ENCODE results near the gene GRM8. TPM values are rescaled to one million over a fixed set of nuclear protein-coding genes. Genes with fewer than 3 reads are reported as not detected.

Gene GRM8
- total RNA-seq, 1 experiment from 2014 or later = not detected

DNA sequence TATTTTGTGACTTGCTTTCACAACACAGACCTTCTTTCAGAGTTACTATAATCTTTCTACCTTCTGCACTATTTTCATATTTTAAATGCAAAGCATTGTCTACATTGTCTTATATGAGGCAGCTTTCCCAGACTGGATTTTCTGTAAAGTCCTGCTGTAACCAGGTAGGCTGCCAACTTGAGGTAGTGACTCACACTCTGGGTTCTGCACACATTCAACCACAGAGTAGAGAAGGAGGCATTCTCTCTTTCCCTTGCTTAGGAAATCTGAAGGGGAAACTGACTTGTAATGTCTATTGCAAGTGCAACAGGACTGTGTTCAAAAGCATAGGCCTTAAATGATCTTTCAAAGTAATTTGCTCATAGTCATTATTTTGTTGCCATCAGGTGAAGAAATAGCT, 461.4 kb downstream of the GRM8 start:
- Histone ChIP-seq H3K9me3 (no peaks in the 10 kb centered on the region), H3K36me3 (ENCODE audit: control insufficient read depth, insufficient read depth, low read length) (no peaks in the 10 kb centered on the region), H3K4me3 (ENCODE audit: low read depth, low read length) (no peak overlapping the region), H3K4me1 (no peaks in the 10 kb centered on the region), H3K27me3 (replicated peaks; ENCODE audit: control insufficient read depth, insufficient read depth, low read length) (no peaks in the 10 kb centered on the region)
- ChIA-PET CTCF (no interaction called here), POLR2A (no interaction called here)
- Mint-ChIP-seq H3K27ac (ENCODE audit: unreplicated experiment) (no peak overlapping the region), H3K9me3 (ENCODE audit: unreplicated experiment) (no peaks in the 10 kb centered on the region), H3K4me3 (ENCODE audit: unreplicated experiment) (no peak overlapping the region), H3K36me3 (ENCODE audit: insufficient read depth, unreplicated experiment) (no peaks in the 10 kb centered on the region), H3K27me3 (ENCODE audit: insufficient read depth, unreplicated experiment) (peaks cover 6% of the 10 kb centered on the region), H3K4me1 (ENCODE audit: low read depth, unreplicated experiment) (no peaks in the 10 kb centered on the region)
- DNase-seq = no peak
- TF ChIP-seq, protein P1, sequence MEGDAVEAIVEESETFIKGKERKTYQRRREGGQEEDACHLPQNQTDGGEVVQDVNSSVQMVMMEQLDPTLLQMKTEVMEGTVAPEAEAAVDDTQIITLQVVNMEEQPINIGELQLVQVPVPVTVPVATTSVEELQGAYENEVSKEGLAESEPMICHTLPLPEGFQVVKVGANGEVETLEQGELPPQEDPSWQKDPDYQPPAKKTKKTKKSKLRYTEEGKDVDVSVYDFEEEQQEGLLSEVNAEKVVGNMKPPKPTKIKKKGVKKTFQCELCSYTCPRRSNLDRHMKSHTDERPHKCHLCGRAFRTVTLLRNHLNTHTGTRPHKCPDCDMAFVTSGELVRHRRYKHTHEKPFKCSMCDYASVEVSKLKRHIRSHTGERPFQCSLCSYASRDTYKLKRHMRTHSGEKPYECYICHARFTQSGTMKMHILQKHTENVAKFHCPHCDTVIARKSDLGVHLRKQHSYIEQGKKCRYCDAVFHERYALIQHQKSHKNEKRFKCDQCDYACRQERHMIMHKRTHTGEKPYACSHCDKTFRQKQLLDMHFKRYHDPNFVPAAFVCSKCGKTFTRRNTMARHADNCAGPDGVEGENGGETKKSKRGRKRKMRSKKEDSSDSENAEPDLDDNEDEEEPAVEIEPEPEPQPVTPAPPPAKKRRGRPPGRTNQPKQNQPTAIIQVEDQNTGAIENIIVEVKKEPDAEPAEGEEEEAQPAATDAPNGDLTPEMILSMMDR (IDR thresholded peaks at IDR 0.05; ENCODE audit: insufficient read depth in 1 of 2, low read depth in 1 of 2, low read length in 1 of 2, severe bottlenecking in 1 of 2, unreplicated experiment in 1 of 2) = no peak
- BruUV-seq (replicated peaks) = no TSS peak
- intact Hi-C loops (cut with micrococcal nuclease; ENCODE audit: unreplicated experiment) = no loop called here

DNA sequence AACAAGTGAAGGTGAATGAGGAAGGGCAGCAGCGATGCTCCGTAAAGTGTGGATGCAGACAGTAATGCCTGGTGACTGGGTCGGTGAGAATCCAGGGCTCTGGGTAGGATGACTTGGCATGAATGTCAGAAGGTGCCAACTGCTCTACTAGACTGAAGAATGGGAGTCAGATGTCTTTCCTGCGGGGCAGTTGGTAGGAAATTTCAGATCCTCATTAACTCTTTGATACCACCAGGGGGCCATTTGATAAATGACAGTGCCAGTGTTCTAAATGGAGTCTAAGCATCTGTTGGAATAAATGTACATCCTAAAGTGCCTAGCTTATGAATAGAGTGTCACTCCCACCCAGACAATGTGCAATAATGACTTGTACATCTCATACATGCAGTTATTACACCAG, 462.0 kb downstream of the GRM8 start:
- Mint-ChIP-seq H3K9me3 (ENCODE audit: unreplicated experiment) (no peaks in the 10 kb centered on the region), H3K4me3 (ENCODE audit: unreplicated experiment) (no peak overlapping the region), H3K4me1 (ENCODE audit: low read depth, unreplicated experiment) (no peaks in the 10 kb centered on the region), H3K27me3 (ENCODE audit: insufficient read depth, unreplicated experiment) (peaks cover 6% of the 10 kb centered on the region), H3K36me3 (ENCODE audit: insufficient read depth, unreplicated experiment) (no peaks in the 10 kb centered on the region), H3K27ac (ENCODE audit: unreplicated experiment) (no peak overlapping the region)
- CTCF ChIA-PET = no interaction called here
- Histone ChIP-seq H3K36me3 (ENCODE audit: control insufficient read depth, insufficient read depth, low read length) (no peaks in the 10 kb centered on the region), H3K4me1 (no peaks in the 10 kb centered on the region), H3K4me3 (ENCODE audit: low read depth, low read length) (no peak overlapping the region), H3K9me3 (no peaks in the 10 kb centered on the region), H3K27me3 (replicated peaks; ENCODE audit: control insufficient read depth, insufficient read depth, low read length) (no peaks in the 10 kb centered on the region)
- no peak for DNase-seq
- TF ChIP-seq, protein P1 (IDR thresholded peaks at IDR 0.05; ENCODE audit: insufficient read depth in 1 of 2, low read depth in 1 of 2, low read length in 1 of 2, severe bottlenecking in 1 of 2, unreplicated experiment in 1 of 2) = peak in 1 of 2 experiments; percentile 5
- no TSS peak for BruUV-seq (replicated peaks)
- intact Hi-C loops (cut with micrococcal nuclease; ENCODE audit: unreplicated experiment) = no loop called here
- POLR2A ChIA-PET = no interaction called here

DNA sequence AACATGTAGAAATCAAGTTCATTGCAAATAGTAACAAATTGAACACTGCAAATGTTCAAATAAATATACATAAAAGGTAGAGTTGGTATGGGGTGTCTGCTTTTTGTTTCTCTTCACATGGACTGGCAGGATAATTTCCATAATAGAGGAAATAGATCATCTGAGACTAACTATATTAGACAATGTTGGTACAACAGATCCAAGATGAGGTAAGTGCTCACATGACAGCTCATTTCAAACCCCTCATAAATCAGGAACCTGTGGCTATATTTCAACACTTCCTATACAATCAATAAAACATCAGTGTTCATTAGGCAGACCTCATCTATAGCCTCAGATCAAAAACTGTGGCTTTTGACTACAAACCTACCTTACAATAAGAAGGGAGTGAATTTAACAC, 469.1 kb downstream of the GRM8 start:
- TF ChIP-seq, protein P1 (IDR thresholded peaks at IDR 0.05; ENCODE audit: insufficient read depth in 1 of 2, low read depth in 1 of 2, low read length in 1 of 2, severe bottlenecking in 1 of 2, unreplicated experiment in 1 of 2) = no peak
- no peak overlapping the region for H3K27ac Mint-ChIP-seq (ENCODE audit: unreplicated experiment)
- no peaks in the 10 kb centered on the region for H3K4me1 Mint-ChIP-seq (ENCODE audit: low read depth, unreplicated experiment)
- H3K27me3 Mint-ChIP-seq (ENCODE audit: insufficient read depth, unreplicated experiment) = peaks cover 8% of the 10 kb centered on the region
- POLR2A ChIA-PET = no interaction called here
- no peak overlapping the region for H3K4me3 ChIP-seq (ENCODE audit: low read depth, low read length)
- no peaks in the 10 kb centered on the region for H3K9me3 ChIP-seq
- no peaks in the 10 kb centered on the region for H3K36me3 Mint-ChIP-seq (ENCODE audit: insufficient read depth, unreplicated experiment)
- no peaks in the 10 kb centered on the region for H3K4me1 ChIP-seq
- no TSS peak for BruUV-seq (replicated peaks)
- intact Hi-C loops (cut with micrococcal nuclease; ENCODE audit: unreplicated experiment) = no loop called here
- H3K27me3 ChIP-seq (replicated peaks; ENCODE audit: control insufficient read depth, insufficient read depth, low read length) = no peaks in the 10 kb centered on the region
- no peaks in the 10 kb centered on the region for H3K36me3 ChIP-seq (ENCODE audit: control insufficient read depth, insufficient read depth, low read length)
- H3K4me3 Mint-ChIP-seq (ENCODE audit: unreplicated experiment) = no peak overlapping the region
- H3K9me3 Mint-ChIP-seq (ENCODE audit: unreplicated experiment) = no peaks in the 10 kb centered on the region
- CTCF ChIA-PET = no interaction called here
- DNase-seq = no peak

Data from Caco-2 (cell line).